ENCODE data around the gene ZNF789. TPM values are rescaled to one million over a fixed set of nuclear protein-coding genes. Genes with fewer than 3 reads are reported as not detected.

The ZNF789 gene
- total and polyA plus RNA-seq, 2 of the 13 experiments (the other 11 are each of a cell fraction or from before 2014, with no cell fraction given) = 19.8 to 25.1 TPM

DNA sequence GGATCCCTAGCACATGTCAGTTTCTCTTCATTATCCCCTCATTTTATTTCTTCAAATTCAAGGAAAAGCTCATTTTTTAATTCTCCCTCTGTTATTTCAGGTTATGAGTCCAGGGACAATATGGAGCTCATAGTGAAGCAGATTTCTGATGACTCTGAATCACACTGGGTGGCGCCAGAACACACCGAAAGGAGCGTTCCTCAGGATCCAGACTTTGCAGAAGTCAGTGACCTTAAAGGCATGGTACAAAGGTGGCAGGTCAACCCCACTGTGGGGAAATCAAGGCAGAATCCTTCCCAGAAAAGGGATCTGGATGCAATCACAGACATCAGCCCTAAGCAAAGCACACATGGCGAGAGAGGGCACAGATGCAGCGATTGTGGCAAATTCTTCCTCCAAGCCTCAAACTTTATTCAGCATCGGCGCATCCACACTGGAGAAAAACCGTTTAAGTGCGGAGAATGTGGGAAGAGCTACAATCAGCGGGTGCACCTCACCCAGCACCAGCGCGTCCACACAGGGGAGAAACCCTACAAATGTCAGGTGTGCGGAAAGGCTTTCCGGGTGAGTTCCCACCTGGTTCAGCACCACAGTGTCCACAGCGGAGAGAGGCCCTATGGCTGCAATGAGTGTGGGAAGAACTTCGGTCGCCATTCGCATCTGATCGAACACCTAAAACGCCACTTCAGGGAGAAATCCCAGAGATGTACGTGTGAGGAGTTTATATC, 53.2 kb downstream of the ZNF789 start (continued):
- TF ChIP-seq ZNF740 (CRISPR knock-in tag; IDR thresholded peaks at IDR 0.05) (no peak), ZNF816 (CRISPR knock-in tag; IDR thresholded peaks at IDR 0.05; ENCODE audit: borderline replicate concordance) (no peak)
- TF ChIP-seq, protein P1, sequence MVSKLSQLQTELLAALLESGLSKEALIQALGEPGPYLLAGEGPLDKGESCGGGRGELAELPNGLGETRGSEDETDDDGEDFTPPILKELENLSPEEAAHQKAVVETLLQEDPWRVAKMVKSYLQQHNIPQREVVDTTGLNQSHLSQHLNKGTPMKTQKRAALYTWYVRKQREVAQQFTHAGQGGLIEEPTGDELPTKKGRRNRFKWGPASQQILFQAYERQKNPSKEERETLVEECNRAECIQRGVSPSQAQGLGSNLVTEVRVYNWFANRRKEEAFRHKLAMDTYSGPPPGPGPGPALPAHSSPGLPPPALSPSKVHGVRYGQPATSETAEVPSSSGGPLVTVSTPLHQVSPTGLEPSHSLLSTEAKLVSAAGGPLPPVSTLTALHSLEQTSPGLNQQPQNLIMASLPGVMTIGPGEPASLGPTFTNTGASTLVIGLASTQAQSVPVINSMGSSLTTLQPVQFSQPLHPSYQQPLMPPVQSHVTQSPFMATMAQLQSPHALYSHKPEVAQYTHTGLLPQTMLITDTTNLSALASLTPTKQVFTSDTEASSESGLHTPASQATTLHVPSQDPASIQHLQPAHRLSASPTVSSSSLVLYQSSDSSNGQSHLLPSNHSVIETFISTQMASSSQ (IDR thresholded peaks at IDR 0.05; ENCODE audit: low read depth) = no peak
- TF ChIP-seq, protein P1 (CRISPR knock-in tag; IDR thresholded peaks at IDR 0.05; ENCODE audit: borderline replicate concordance) = no peak
- TF ChIP-seq, protein P2, sequence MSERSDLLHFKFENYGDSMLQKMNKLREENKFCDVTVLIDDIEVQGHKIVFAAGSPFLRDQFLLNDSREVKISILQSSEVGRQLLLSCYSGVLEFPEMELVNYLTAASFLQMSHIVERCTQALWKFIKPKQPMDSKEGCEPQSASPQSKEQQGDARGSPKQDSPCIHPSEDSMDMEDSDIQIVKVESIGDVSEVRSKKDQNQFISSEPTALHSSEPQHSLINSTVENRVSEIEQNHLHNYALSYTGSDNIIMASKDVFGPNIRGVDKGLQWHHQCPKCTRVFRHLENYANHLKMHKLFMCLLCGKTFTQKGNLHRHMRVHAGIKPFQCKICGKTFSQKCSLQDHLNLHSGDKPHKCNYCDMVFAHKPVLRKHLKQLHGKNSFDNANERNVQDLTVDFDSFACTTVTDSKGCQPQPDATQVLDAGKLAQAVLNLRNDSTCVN (CRISPR knock-in tag; IDR thresholded peaks at IDR 0.05; ENCODE audit: borderline replicate concordance) = no peak
- TF ChIP-seq, protein P3, sequence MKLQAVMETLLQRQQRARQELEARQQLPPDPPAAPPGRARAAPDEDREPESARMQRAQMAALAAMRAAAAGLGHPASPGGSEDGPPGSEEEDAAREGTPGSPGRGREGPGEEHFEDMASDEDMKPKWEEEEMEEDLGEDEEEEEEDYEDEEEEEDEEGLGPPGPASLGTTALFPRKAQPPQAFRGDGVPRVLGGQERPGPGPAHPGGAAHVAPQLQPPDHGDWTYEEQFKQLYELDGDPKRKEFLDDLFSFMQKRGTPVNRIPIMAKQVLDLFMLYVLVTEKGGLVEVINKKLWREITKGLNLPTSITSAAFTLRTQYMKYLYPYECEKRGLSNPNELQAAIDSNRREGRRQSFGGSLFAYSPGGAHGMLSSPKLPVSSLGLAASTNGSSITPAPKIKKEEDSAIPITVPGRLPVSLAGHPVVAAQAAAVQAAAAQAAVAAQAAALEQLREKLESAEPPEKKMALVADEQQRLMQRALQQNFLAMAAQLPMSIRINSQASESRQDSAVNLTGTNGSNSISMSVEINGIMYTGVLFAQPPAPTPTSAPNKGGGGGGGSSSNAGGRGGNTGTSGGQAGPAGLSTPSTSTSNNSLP (IDR thresholded peaks at IDR 0.05; ENCODE audit: low read depth, low read length) = no peak

Data from HepG2 (cell line).